Panc1 (cell line): ENCODE measurements around the gene HELB. TPM values are rescaled to one million over a fixed set of nuclear protein-coding genes. Genes with fewer than 3 reads are reported as not detected.

Experiments used
- ATAC-seq: fragments of 200-7000 bp; cut with Tn5 transposase; 2 replicates; pipeline ENCODE4 v1.9.1; 2020; ENCODE audit warnings: mild to moderate bottlenecking, moderate library complexity
- BruUV-seq: library from RNA; stranded (reverse); fragments of 400-500 nt; replicated peaks from 2 replicates; lab custom pipeline; 2021; lab: Mats Ljungman, UMichigan
- CTCF ChIA-PET: fragments of 300-600 bp; sonication (Branson Sonifier 250); formaldehyde crosslinking; loops from one replicate; lab custom pipeline; 2022; ENCODE audit warnings: antibody characterized with exemption; lab: Charles Lee
- POLR2A ChIA-PET: fragments of 300-600 bp; sonication (Branson Sonifier 250); formaldehyde crosslinking; loops from one replicate; lab custom pipeline; 2022; ENCODE audit warnings: antibody characterized with exemption; lab: Charles Lee
- DNase-seq: peaks from one replicate; pipeline ENCODE4 v3.0.0-alpha.2; 2010; ENCODE audit warnings: low read depth, low spot score
- H3K27ac ChIP-seq: 2 replicates; pipeline ENCODE4 v1.5.1; 2011; ENCODE audit warnings: mild to moderate bottlenecking, low read length, inconsistent platforms
- H3K27me3 ChIP-seq: fragments of 200-500 bp; sonication (Bioruptor generic); 2 replicates; pipeline ENCODE4 v1.6.0; 2014; ENCODE audit warnings: low read length, inconsistent platforms; ENCODE audit not compliant: control insufficient read depth, insufficient read depth
- H3K36me3 ChIP-seq: fragments of 200-500 bp; sonication (Bioruptor generic); 2 replicates; pipeline ENCODE4 v1.5.1; 2014; ENCODE audit warnings: inconsistent platforms, mild to moderate bottlenecking, low read length, moderate library complexity; ENCODE audit not compliant: control insufficient read depth, insufficient read depth
- H3K4me1 ChIP-seq: 2 replicates; pipeline ENCODE4 v1.5.1; 2011; ENCODE audit warnings: inconsistent platforms, mild to moderate bottlenecking, low read length, moderate library complexity; ENCODE audit not compliant: control insufficient read depth, insufficient read depth
- H3K4me3 ChIP-seq, 2 experiments: 2 replicates each; pipeline ENCODE4 v1.5.1; 2011 to 2012; ENCODE audit warnings: low read depth in 2 of 2, low read length in 2 of 2, mild to moderate bottlenecking in 2 of 2, inconsistent platforms in 1 of 2, moderate library complexity in 1 of 2
- H3K9me3 ChIP-seq: fragments of 200-500 bp; sonication (Bioruptor generic); 2 replicates; pipeline ENCODE4 v1.5.1; 2014; ENCODE audit warnings: low read depth, mild to moderate bottlenecking, inconsistent platforms, low read length, moderate library complexity; ENCODE audit not compliant: control insufficient read depth, insufficient read depth
- CTCF ChIP-seq: fragments of 450-650 bp; IDR thresholded peaks from 2 replicates; pipeline ENCODE4 v1.5.1; 2017; ENCODE audit warnings: mild to moderate bottlenecking
- POLR2AphosphoS5 ChIP-seq: IDR thresholded peaks from 2 replicates; pipeline ENCODE4 v1.6.1; 2012; ENCODE audit warnings: mild to moderate bottlenecking, low read depth, low read length, moderate library complexity
- SIN3A ChIP-seq: IDR thresholded peaks from 2 replicates; pipeline ENCODE4 v1.6.1; 2012; ENCODE audit warnings: low read depth, mild to moderate bottlenecking, low read length, moderate library complexity, borderline replicate concordance; ENCODE audit not compliant: insufficient read depth
- TCF7L2 ChIP-seq: IDR thresholded peaks from 2 replicates; pipeline ENCODE4 v1.6.1; 2011; ENCODE audit warnings: mild to moderate bottlenecking, low read depth, low read length, inconsistent platforms
- in situ Hi-C: cut with HindIII; loops from 2 replicates; pipeline ENCODE4 v1.10.0; 2016; ENCODE audit warnings: low sequenced_read_pairs, low pct_unique_long_range_greater_than_20kb
- intact Hi-C: fragments of 100-400 bp; cut with micrococcal nuclease; formaldehyde crosslinking; loops from one replicate; pipeline ENCODE4 v1.10.0; 2022; ENCODE audit not compliant: unreplicated experiment
- total RNA-seq: library from RNA; stranded (reverse); gene quantifications from one replicate; pipeline ENCODE4 v1.2.1, GENCODE V29; 2021; ENCODE audit not compliant: unreplicated experiment
- TF ChIP-seq, protein P1 (sequence below), 2 experiments: IDR thresholded peaks; 2 replicates each; pipeline ENCODE4 v1.6.1; 2011 to 2012; ENCODE audit warnings: low read depth in 2 of 2, control low read depth in 1 of 2, low read length in 1 of 2, mild to moderate bottlenecking in 1 of 2, moderate library complexity in 1 of 2; ENCODE audit not compliant: insufficient read depth in 1 of 2

The HELB gene
- total RNA-seq, 1 experiment from 2014 or later, result 4.9 TPM

DNA sequence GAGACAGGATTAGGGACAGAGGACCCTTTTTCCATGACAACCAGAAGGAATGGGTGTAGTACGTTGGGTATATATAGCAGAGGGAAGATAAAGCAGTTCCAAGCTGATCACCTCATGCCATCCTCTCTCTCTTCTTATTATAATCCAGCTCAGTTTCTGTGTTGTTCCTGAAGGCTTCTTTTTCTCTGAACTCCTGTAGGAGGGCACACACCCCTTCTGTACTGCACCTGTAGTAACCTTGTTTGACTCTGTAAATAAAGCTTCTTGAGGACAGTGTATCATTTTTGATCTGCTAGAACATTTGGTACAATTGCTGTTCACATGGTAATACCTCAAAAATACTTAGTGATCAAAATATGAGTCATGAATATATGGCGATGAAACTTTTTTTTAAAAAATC, 33.5 kb downstream of the HELB start:
- Histone ChIP-seq H3K4me1 (no peaks in the 10 kb centered on the region), H3K27ac (no peak overlapping the region), H3K9me3 (no peaks in the 10 kb centered on the region), H3K4me3 (no peak overlapping the region), H3K36me3 (no peaks in the 10 kb centered on the region), H3K27me3 (no peaks in the 10 kb centered on the region)
- CTCF ChIA-PET, result no interaction called here
- ATAC-seq (no peak), DNase-seq (no peak)
- intact Hi-C loops (no loop called here), in situ Hi-C loops (no loop called here)
- TF ChIP-seq SIN3A (no peak), TCF7L2 (no peak), CTCF (no peak), POLR2AphosphoS5 (no peak)
- TF ChIP-seq, protein P1, sequence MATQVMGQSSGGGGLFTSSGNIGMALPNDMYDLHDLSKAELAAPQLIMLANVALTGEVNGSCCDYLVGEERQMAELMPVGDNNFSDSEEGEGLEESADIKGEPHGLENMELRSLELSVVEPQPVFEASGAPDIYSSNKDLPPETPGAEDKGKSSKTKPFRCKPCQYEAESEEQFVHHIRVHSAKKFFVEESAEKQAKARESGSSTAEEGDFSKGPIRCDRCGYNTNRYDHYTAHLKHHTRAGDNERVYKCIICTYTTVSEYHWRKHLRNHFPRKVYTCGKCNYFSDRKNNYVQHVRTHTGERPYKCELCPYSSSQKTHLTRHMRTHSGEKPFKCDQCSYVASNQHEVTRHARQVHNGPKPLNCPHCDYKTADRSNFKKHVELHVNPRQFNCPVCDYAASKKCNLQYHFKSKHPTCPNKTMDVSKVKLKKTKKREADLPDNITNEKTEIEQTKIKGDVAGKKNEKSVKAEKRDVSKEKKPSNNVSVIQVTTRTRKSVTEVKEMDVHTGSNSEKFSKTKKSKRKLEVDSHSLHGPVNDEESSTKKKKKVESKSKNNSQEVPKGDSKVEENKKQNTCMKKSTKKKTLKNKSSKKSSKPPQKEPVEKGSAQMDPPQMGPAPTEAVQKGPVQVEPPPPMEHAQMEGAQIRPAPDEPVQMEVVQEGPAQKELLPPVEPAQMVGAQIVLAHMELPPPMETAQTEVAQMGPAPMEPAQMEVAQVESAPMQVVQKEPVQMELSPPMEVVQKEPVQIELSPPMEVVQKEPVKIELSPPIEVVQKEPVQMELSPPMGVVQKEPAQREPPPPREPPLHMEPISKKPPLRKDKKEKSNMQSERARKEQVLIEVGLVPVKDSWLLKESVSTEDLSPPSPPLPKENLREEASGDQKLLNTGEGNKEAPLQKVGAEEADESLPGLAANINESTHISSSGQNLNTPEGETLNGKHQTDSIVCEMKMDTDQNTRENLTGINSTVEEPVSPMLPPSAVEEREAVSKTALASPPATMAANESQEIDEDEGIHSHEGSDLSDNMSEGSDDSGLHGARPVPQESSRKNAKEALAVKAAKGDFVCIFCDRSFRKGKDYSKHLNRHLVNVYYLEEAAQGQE (IDR thresholded peaks at IDR 0.05; ENCODE audit: insufficient read depth in 1 of 2, low read depth in 2 of 2, low read length in 1 of 2), result no peak
- no TSS peak for BruUV-seq
- POLR2A ChIA-PET, result no interaction called here

DNA sequence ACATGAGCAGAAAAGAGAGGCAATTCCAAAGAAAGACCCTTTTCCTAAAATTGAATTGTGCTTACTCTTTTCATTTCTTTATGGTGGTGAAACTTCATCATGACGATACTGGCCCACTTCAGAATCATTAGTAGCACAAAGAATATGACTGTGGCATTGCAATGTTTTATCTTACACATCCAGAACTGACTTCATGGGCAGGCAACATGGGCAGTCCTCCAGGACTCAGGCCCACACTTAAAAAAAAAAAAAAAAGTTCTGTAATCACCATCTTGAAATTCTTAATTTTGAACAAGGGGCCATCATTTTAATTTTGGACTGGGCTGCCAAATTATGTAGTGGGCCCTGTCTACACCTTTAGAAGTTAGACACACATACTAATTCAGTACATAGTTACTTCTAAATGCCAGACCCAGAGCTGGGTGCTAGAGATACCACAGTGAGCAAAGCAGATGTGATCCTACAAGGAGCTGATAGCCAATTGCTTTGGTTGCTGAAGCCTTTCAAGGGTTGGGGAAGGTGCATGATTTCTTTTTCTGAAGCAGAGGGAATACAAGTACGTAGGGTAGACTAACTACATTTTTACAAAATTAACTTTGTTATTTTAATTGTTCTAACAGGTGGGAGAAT, 35.2 kb downstream of the HELB start:
- in situ Hi-C loops, result no loop called here
- DNase-seq, result no peak
- intact Hi-C loops, result no loop called here
- Histone ChIP-seq H3K4me1 (no peaks in the 10 kb centered on the region), H3K27me3 (no peaks in the 10 kb centered on the region), H3K4me3 (no peak overlapping the region), H3K27ac (no peak overlapping the region), H3K9me3 (peaks cover 3% of the 10 kb centered on the region; the same call in 1 of the 2 replicates), H3K36me3 (no peaks in the 10 kb centered on the region)
- ChIA-PET CTCF (no interaction called here), POLR2A (no interaction called here)
- BruUV-seq, result no TSS peak
- TF ChIP-seq CTCF (no peak), SIN3A (no peak), POLR2AphosphoS5 (no peak), TCF7L2 (no peak)
- TF ChIP-seq, protein P1 (IDR thresholded peaks at IDR 0.05; ENCODE audit: insufficient read depth in 1 of 2, low read depth in 2 of 2, low read length in 1 of 2), result no peak
- no peak for ATAC-seq
